PFSK-1 (cell line): Measurements from ENCODE around the gene NCOA1.

ENCODE experiments used
- FOXP2 ChIP-seq: optimal IDR thresholded peaks from 2 replicates; pipeline ENCODE3; 2011; ENCODE audit warnings: borderline replicate concordance, control low read depth, inconsistent platforms; ENCODE audit not compliant: insufficient read depth; ENCODE audit errors: extremely low read length, extremely low read depth
- POLR2AphosphoS5 ChIP-seq: IDR thresholded peaks from 2 replicates; pipeline ENCODE4 v1.6.1; 2012; ENCODE audit warnings: low read depth, mild to moderate bottlenecking, control low read depth, low read length, moderate library complexity
- SIN3A ChIP-seq: IDR thresholded peaks from 2 replicates; pipeline ENCODE4 v1.6.1; 2012; ENCODE audit warnings: mild to moderate bottlenecking, low read length, moderate library complexity, borderline replicate concordance; ENCODE audit not compliant: insufficient read depth
- TAF1 ChIP-seq: IDR thresholded peaks from 2 replicates; pipeline ENCODE4 v1.6.1; 2012; ENCODE audit warnings: low read length, control low read depth, borderline replicate concordance; ENCODE audit not compliant: insufficient read depth
- TF ChIP-seq, protein P1 (sequence below), 2 experiments: IDR thresholded peaks; 2 replicates each; pipeline versions ENCODE4 v1.6.1 to v1.8.0; 2011 to 2012; ENCODE audit warnings: low read depth in 2 of 2, low read length in 2 of 2, control low read depth in 1 of 2, inconsistent platforms in 1 of 2, mild to moderate bottlenecking in 1 of 2, moderate library complexity in 1 of 2; ENCODE audit not compliant: insufficient read depth in 1 of 2

NCOA1 gene

GRCh38 chr2:24730481-24730880 lies 239.4 kb downstream of the NCOA1 start:
- no peak for TF ChIP-seq POLR2AphosphoS5
- no peak for TF ChIP-seq FOXP2
- TF ChIP-seq, protein P1, sequence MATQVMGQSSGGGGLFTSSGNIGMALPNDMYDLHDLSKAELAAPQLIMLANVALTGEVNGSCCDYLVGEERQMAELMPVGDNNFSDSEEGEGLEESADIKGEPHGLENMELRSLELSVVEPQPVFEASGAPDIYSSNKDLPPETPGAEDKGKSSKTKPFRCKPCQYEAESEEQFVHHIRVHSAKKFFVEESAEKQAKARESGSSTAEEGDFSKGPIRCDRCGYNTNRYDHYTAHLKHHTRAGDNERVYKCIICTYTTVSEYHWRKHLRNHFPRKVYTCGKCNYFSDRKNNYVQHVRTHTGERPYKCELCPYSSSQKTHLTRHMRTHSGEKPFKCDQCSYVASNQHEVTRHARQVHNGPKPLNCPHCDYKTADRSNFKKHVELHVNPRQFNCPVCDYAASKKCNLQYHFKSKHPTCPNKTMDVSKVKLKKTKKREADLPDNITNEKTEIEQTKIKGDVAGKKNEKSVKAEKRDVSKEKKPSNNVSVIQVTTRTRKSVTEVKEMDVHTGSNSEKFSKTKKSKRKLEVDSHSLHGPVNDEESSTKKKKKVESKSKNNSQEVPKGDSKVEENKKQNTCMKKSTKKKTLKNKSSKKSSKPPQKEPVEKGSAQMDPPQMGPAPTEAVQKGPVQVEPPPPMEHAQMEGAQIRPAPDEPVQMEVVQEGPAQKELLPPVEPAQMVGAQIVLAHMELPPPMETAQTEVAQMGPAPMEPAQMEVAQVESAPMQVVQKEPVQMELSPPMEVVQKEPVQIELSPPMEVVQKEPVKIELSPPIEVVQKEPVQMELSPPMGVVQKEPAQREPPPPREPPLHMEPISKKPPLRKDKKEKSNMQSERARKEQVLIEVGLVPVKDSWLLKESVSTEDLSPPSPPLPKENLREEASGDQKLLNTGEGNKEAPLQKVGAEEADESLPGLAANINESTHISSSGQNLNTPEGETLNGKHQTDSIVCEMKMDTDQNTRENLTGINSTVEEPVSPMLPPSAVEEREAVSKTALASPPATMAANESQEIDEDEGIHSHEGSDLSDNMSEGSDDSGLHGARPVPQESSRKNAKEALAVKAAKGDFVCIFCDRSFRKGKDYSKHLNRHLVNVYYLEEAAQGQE (IDR thresholded peaks at IDR 0.05; ENCODE audit: insufficient read depth in 1 of 2, low read depth in 2 of 2, low read length in 2 of 2): no peak
- no peak for TF ChIP-seq SIN3A
- TF ChIP-seq TAF1: no peak

DNA sequence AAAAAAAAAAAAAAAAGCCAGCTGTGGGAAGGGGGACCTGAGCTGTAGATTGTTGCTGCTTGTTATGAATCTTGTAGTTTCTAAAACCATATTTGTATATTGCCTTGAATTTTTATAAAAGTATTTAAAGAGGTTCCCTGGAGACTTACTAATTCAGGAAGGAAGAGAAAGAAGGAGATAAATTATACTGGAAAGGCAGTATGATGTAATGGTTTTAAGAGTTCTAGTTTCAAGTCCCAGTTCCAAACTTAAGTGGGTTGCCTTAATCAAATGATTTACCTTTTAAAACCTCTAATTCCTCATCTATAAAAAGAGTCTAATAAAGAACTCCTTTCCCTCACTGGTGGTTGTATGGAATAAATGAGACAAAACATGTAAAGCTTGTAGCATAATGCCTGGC lies 240.0 kb downstream of the NCOA1 start:
- TF ChIP-seq SIN3A (no peak), FOXP2 (no peak), POLR2AphosphoS5 (no peak), TAF1 (no peak)

GRCh38 chr2:24731923-24732322 lies 240.9 kb downstream of the NCOA1 start:
- no peak for TF ChIP-seq TAF1
- TF ChIP-seq SIN3A: no peak
- no peak for TF ChIP-seq POLR2AphosphoS5
- TF ChIP-seq FOXP2: no peak
- TF ChIP-seq, protein P1 (IDR thresholded peaks at IDR 0.05; ENCODE audit: insufficient read depth in 1 of 2, low read depth in 2 of 2, low read length in 2 of 2): no peak

GRCh38 chr2:24734741-24735140 lies 243.7 kb downstream of the NCOA1 start:
- TF ChIP-seq POLR2AphosphoS5 (no peak), FOXP2 (no peak), TAF1 (no peak), SIN3A (no peak)
- TF ChIP-seq, protein P1 (IDR thresholded peaks at IDR 0.05; ENCODE audit: insufficient read depth in 1 of 2, low read depth in 2 of 2, low read length in 2 of 2): no peak

GRCh38 chr2:24739354-24740025 lies 248.4 kb downstream of the NCOA1 start:
- no peak for TF ChIP-seq FOXP2
- TF ChIP-seq, protein P1 (IDR thresholded peaks at IDR 0.05; ENCODE audit: insufficient read depth in 1 of 2, low read depth in 2 of 2, low read length in 2 of 2): no peak
- no peak for TF ChIP-seq SIN3A
- TF ChIP-seq TAF1: no peak
